DND-41 (cell line): ENCODE data around the gene NINL.

Experiments used
- CTCF ChIP-seq: IDR thresholded peaks from 2 replicates; pipeline ENCODE4 v1.5.1; 2012; ENCODE audit warnings: borderline replicate concordance, low read length, moderate library complexity, mild to moderate bottlenecking; ENCODE audit not compliant: poor library complexity, severe bottlenecking; ENCODE audit errors: extremely low read depth
- EZH2 ChIP-seq: IDR thresholded peaks from 3 replicates; pipeline ENCODE4 v1.6.1; 2012; ENCODE audit warnings: borderline replicate concordance, low read depth, mild to moderate bottlenecking, moderate library complexity, low read length, inconsistent platforms; ENCODE audit not compliant: severe bottlenecking

- TF ChIP-seq CTCF, result no peak
- TF ChIP-seq EZH2, result no peak
Measured at GRCh38 chr20:25571240-25571639, 14.1 kb downstream of the NINL start.
